Astrocyte of the hippocampus (primary cell): Measurements from ENCODE around the gene P4HB.

Source experiments
- DNase-seq: peaks from one replicate; pipeline ENCODE4 v3.0.0; 2011; ENCODE audit warnings: low read depth, low spot score

P4HB gene

DNA sequence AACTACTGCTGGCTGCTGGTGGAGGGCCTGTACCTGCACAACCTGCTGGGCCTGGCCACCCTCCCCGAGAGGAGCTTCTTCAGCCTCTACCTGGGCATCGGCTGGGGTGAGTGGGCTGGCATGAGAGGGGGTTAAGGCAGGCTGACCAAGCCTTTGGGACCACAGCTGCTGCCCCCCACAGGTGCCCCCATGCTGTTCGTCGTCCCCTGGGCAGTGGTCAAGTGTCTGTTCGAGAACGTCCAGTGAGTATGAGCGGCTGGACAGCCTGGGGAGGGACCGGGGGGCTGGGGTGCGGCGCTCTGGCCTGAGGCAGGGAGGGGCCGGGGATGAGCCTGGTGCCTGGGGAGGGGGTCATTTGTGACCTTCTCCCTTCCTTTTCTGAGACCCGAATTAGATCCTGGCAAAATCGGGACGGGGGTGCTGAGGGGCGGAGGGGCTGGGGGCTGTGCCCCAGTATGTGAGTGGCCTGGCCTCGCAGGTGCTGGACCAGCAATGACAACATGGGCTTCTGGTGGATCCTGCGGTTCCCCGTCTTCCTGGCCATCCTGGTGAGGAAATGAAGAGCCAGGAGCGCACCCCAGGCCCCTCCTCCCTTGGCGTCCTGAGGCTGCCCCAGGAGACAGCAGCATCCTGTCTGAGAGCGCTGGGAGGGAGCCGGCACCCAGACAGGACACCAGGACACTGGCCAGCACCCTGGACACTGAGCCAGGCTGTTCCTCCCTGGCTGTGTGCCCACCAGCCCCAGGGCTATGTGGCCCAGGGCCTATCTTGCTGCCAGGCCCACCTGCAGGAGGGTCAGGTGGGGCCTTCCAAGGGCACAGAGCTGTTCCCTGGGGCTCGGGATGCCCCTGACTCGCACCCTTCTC, 48.4 kb downstream of the P4HB start:
- DNase-seq, result no peak

DNA sequence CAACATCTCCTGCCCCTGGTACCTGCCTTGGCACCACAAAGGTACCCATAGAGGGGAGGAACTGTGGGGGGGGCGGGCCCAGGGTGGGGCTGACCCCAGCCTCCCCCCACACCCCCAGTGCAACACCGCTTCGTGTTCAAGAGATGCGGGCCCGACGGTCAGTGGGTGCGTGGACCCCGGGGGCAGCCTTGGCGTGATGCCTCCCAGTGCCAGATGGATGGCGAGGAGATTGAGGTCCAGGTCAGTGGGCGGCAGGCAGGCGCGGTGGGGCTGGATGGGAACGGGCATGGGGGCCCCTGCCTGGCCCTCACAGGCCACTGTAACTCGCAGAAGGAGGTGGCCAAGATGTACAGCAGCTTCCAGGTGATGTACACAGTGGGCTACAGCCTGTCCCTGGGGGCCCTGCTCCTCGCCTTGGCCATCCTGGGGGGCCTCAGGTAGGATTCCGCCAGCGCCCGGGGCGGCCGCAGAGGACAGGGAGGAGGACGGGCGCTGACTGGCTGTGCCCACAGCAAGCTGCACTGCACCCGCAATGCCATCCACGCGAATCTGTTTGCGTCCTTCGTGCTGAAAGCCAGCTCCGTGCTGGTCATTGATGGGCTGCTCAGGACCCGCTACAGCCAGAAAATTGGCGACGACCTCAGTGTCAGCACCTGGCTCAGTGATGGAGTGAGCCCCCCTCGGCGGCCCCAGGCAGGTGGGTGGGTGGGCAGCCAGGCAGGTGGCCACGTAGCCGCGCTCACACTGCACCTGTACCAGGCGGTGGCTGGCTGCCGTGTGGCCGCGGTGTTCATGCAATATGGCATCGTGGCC, 49.2 kb downstream of the P4HB start:
- no peak for DNase-seq

DNA sequence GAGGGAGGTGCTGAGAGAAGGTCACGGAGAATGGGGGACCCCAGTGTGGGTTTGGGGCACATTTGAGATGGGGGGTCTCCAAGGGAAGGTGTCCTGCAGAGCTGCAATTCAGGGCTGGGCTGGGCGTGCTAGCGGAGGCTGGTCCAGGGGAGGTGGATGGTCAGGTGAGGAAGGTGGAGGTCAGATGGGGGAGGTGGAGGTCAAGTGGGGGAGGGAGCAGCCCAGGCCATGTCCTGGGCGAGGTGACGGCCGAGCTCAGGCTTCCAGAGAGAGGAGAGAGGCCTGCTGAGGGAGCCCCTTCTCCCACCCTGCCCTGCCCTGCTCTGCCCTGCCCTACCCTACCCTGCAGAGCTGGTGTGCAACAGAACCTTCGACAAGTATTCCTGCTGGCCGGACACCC, 49.9 kb downstream of the P4HB start:
- no peak for DNase-seq

DNA sequence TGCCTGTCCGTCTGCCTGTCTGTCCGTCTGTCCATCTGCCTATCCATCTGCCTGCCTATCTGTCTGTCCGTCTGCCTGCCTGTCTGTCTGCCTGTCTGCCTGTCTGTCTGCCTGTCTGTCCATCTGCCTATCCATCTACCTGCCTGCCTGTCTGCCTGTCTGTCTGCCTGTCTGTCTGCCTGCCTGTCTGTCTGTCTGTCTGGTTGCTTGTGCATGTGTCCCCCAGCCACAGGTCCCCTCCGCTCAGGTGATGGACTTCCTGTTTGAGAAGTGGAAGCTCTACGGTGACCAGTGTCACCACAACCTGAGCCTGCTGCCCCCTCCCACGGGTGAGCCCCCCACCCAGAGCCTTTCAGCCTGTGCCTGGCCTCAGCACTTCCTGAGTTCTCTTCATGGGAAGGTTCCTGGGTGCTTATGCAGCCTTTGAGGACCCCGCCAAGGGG, 50.8 kb downstream of the P4HB start:
- DNase-seq, result no peak

DNA sequence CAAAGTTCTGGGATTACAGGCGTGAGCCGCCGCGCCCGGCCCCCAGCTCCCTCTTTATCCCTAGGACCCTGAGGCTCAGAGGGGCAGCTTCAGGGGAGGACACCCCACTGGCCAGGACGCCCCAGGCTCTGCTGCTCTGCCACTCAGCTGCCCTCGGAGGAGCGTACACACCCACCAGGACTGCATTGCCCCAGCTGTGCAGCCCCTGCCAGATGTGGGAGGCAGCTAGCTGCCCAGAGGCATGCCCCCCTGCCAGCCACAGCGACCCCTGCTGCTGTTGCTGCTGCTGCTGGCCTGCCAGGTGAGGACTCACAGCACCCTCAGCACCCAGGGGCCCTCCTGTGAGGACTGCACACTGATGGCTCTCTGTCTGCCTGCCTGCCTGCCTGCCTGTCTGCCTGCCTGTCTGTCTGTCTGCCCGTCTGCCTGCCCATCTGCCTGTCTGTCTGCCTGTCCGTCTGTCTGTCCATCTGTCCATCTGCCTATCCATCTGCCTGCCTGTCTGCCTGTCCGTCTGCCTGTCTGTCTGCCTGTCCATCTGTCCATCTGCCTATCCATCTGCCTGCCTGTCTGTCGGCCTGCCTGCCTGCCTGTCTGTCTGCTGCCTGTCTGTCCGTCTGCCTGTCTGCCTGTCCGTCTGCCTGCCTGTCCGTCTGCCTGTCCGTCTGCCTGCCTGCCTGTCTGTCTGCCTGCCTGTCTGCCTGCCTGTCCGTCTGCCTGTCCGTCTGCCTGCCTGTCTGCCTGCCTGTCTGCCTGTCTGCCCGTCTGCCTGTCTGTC, 51.4 kb downstream of the P4HB start:
- no peak for DNase-seq

DNA sequence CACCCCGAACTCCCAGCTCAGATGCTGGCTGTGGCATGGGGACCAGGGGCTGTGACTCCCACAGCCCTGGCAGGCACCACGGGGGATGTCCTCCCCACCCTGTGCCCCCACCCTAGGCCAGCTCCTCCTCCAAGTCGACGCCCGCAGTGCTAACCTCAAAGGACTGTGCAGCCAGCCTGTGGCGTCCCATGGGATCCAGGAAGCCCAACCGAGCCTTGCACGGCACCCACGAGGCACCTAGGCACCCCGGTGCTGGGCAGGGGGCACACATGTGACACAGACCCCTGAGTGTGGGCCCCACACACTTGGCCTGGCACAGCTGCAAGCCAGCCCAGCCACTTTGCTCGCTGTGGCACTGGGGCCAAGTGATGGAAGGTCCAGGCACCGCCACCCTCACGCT, 52.5 kb downstream of the P4HB start:
- DNase-seq, result no peak

DNA sequence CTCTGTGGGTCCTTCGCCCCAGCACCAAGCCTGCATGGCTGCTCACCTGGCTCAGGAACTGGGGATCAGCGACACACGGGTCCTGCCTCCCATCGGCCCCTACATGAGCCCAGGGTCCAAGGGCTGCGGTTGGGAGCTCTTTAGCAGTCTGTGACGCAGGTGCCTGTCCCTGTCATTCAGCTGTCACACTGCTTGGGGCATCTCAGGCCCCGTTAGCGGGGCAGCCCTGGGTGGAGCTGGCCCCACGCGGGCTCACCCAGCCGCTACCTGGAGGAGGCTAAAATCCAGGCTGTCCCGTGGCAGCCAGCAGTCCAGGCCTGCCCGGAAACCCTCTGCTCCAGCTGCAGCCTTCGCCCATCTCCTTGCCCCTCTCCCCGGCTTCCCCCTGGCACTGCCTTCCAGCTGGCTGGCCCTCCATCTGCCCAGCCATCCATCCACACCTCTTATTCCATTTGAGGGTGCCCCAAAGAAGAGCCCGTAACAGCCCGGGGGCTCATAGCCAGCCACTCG, 53.1 kb downstream of the P4HB start:
- DNase-seq, result no peak

DNA sequence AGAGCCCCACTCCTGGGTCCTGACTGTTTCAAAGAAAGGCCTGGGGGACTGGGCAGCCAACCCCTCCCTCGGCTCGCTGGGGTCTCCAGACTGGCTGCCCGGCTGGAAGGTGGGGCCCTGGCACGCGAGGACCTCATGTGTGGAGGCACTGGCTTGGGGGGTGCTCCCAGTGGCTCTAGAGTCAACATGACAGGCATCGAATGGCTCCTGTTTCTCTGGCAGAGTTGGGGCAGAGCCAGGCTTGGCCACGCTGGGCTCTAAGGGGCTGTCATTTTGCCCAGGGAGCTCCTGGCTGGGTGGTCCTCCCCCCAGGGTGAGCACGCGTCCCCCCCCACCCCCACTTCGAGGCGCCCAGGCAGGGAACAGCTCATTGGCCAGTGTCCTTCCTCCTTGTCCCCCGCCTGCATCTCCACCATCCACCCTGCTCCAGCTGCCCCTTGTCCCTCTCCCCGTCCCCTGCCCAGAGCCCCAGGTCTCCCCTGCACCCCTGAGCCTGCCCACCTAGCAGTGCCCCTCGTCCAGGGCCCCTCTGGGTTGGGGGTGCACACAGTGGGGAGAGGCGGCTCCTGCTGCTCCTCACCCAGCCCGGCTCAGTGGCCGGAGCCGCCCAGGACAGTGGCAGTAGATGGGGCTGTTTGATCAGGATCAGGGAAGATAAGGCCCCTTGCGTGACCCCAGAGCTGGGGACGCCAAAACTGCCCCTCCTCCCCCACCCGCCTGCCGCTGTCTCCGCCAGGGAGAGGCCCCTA, 53.7 kb downstream of the P4HB start:
- DNase-seq, result no peak

DNA sequence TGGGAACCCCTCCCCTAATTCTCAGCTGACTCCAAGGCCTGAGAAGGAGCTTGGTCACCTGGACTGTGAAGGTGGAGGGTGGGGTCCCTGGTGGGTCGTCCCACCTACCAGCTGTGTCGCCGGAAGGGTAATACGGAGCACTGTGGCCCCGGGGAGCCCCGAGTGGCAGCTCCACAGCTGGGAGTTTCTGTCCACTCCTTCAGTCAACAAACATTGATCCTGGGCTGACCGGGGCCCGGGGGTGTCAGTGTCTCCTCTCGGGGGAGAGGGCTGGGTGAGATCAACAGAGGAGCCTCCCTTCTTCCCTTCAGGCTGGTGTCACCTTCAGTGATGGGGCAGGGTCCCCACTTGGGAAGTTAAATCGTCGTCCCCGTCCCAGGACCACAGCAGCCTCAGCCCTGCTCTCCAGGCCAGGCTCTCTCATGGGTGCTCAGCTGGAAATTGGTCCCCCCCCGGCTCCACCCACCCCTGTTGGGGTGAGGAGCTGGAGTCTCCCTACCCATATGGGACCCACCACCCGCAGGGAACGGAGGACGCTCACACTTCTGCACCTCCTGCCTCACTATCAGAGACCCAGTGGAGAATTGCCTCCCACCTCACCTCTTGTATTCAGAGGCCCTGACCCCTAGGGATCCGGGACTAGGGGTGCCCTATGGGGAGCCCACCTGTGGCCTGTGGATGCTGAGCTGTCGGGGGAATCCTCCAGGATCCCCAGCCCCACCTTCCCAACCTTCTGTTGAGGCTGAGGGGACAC, 54.5 kb downstream of the P4HB start:
- no peak for DNase-seq

DNA sequence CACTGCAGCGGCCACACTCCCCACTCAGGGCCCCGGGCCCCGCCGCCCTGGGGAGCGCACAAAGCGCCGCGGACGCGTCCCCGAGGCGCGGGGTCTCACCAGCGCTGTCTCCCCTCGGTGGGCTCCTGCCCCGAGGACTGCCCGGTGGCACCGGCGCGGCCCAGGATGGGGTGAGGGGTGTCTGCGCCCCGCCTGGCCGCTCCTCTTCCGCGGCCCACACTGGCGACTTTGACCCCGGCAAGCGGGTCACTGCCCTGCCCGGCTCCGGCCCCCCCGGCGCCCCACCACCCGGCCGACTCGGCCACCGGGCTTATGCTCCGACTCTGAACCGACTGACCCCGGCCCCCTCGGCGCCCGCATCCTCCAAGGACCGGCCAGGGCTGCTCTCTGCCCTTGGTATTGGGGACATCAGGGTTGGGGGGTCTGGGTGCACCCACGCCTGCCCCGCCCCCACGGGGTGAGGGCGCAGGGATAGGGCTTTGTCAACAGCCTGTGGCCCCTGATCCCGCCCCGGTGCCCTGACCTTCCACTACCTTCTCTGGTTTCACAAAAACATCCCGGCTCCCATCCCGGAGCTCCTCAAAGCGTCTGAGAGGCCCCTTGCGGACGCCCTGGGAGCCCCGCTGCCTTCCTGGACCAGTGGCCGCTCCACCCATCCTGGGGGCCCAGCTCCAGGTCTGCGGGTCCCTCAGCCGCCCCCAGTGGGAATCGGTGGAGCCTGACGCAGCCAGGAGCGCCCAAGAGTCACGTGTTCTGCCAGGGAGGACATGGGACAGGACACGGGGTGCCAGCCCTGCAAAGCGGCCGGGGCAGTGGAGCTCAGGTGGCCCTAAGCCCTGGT, 55.6 kb downstream of the P4HB start:
- DNase-seq, result no peak

DNA sequence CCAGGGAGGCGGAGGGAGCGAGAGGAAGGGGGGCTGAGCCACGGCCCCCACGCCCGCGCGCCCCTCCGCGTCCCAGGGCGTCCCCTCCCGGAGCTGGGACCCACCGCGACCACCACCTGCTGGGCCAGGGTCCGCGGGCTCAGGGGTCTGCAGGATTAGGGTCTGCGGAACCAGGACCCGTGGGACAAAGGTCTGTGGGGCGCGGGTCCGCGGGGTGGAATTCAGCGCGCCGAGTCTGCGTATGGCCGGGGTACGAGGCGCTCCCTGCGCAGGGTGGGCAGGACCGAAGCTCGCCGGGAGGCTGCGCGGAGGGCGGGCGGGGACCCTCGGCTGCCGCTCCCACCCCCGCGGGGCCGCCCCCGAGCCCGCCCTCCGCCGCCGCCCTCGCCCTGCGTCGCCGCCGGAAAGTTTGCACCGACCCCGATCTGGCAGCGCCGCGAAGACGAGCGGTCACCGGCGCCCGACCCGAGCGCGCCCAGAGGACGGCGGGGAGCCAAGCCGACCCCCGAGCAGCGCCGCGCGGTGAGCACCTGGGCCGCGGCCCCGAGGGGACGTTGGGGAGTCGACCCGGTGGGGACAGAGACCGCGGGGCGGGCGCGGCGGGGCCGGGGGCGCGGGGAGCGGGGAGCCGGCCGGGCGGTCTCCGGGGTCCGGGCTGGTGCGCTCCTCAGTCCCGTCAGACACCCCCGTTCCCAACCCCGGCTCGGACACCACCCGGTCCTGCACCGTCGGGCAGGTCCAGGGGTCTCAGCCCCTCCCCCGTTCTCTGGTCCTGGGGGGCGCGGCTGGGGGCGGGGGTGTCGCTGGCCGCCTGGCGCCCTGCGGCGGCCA, 56.4 kb downstream of the P4HB start, which contains the start of gene GCGR:
GCGR (plus strand) TSS at position 423 of the 831 bp plus-strand sequence. CDS start 4,869 bp downstream, outside the sequence.
- DNase-seq, result no peak

DNA sequence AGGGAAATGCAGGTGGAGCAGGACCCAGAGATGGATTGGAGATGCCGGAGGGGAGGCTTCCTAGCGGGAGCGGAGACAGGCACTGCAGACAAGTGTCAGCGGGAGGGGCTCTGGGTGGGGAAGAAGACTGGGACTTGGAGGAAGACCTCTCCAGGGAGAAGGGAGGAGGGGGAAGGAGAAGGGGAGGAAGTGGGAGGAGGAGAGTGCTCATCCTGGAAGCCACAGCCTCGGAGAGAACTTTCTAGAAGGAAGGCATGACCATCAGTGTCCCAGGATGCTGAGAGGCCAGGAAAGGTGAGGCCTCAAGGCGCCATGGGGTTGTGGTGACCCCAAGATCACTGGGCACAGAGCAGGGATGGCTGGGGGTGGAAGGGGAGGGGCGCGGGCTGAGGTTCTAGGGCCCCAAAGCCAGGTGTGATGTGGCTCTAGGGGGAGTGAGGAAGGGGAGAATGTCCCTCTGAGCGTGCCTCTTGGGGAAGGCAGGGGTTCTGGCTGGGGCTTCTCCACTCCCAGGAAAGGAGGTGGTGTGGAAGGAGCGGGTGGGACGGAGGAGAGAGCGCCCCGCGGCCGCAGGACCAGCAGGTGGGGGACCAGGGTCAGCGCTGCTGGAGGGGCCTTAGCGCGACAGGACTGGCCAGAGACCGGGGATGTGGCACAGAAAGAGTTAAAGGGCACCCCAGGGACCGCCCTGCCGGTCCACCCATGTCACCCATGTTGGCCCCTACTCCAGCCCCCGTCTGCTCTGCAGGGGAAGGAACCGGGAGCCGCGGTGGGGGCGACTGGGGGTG, 57.3 kb downstream of the P4HB start:
- DNase-seq, result no peak

DNA sequence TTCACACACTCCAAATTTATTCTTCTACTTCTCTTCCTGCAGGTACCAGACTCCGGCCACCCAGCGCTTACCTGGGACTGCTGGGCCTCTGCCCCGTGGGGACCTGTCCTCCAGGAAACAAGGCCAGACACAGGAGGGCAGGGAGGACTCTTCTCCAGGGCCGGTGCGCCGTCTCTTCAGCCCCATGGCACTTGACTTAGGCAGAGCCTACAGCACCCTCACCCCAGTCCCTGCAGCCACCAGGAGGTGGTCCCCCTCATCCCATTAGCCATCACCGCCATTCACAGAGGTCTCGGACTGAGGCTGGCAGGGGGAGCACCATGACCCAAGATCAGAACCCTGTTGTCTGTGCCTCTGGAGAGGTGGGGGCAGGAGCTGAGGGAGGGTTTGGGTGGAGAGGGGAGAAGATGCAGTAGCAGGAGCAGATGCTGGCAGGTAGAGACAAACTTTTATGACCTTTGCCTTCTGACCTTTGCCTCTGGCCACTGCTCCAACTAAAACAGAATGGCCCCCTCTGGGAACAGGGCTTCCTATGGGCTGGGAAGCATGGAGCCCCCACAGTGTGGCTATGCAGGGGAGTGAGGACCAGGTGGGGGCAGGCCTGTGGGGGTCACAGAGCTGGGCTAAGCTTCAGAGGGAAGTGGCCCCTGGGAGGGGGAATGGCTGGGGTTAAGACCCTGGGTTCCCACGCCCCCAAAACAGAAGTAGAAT, 58.1 kb downstream of the P4HB start:
- no peak for DNase-seq

DNA sequence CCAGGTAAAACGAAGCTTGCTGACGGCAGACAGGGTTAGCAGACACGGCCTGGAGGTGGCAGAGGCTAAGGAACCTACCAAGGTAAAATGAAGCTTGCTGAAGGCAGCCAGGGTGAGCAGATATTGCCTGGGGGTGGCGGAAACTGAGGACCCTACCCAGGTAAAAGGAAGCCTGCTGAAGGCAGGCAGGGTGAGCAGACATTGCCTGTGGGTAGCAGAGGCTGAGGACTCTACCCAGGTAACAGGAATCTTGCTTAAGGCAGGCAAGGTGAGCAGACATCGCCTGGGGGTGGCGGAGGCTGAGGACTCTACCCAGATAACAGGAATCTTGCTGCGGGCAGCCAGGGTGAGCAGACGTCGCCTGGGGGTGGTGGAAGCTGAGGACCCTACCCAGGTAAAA, 59.0 kb downstream of the P4HB start:
- DNase-seq, result no peak

DNA sequence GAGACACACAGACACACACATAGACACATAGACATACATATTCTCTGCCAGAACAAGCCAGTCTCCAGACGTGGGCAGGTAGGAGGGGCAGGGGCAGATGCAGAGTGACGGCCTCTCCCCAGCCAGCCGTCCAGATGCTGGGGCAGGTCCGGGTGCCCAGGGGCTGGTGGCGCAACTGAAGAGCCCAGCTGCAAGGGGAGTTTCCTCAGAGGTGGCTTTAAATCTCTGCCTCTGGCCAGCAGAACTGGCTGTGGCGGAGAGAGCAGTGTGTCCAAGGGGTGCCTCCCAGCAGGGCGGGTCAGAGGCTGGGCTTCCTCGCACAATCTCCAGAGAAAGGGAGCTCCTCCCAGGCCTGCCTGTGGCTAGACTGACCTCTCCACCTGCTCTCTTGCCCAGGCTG, 65.8 kb downstream of the P4HB start:
- no peak for DNase-seq

DNA sequence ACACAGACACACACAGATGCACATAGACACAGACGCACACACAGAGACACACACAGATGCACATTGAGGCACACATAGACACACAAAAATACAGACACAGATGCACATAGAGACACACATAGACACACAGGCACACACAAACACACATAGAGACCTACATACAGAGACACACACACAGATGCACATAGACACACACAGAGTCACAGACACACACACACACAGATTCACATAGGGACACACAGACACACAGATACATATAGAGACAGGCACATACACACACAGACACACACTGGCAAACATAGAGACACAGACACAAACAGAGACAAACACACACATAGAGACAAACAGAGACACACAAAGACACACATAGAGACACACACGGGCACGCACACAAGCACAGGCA, 66.3 kb downstream of the P4HB start:
- no peak for DNase-seq
